ENCODE measurements around the gene MZT2A. TPM values are rescaled to one million over a fixed set of nuclear protein-coding genes. Genes with fewer than 3 reads are reported as not detected.
"Not testable (repeated sequence)": the region's sequence is repeated elsewhere in the genome, so short reads cannot be mapped to it uniquely, and the experiment has no call there.

MZT2A gene
- total RNA-seq, 3 donors from 2014 or later (not counting 1 experiment from before 2014, with no cell fraction given) = 37.7 to 47.0 (median 42.5) TPM

DNA sequence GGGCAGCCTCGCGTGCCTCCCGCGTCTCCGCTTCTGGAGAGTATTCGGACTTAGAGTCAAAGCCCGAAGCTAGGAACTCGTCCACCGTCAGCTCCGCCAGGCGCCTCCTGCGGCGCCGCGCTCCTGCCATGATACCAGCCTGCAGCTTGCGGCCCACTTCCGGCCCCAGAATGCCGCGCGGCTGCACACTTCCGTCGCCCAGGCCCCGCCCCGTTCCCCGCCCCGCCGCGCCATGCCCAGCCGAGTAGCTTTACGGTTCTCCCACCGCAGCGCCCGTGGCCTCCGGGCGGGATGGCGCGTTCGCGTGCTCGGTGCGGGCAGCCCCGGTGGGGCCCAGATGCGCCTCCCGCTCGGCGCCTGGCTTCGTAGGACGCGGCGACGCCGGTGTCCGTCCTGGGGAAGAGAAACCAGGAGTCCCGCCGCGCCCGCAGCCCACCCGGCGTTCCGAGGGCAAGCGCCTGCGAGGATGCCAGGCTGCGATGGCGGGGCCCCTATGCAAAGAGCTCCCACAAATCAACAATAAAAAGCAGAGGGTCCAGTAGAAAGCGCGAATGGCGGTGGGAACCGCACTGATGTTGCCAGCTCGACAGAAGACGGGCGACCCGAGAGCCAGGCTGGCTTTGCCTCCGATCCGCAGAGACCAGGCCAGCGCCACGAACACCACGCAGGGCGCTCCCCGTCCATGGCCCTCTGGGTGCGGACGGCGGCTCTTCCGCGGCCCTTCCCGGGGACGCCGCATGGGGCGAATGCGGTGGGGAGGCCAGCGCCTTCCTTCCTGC, 47.3 kb downstream of the MZT2A start:
- H3K36me3 Mint-ChIP-seq; DNase-seq; ATAC-seq; H3K4me3 ChIP-seq (ENCODE audit: low read length); H3K27ac Mint-ChIP-seq; H3K4me3 Mint-ChIP-seq; H3K9me3 Mint-ChIP-seq; H3K27me3 ChIP-seq (ENCODE audit: control insufficient read depth, insufficient read depth, low read length); H3K4me1 Mint-ChIP-seq; H3K9me3 ChIP-seq (ENCODE audit: control insufficient read depth, insufficient read depth, low read length); H3K4me1 ChIP-seq (ENCODE audit: control insufficient read depth, insufficient read depth, low read length); H3K36me3 ChIP-seq (ENCODE audit: control insufficient read depth, insufficient read depth, low read length); H3K27ac ChIP-seq (ENCODE audit: low read length); intact Hi-C loops (cut with micrococcal nuclease): not testable (repeated sequence)
- WGBS (ENCODE audit: insufficient coverage) = 91% methylated on average over 86 of the region's 90 CpGs
- H3K27me3 Mint-ChIP-seq (ENCODE audit: low read depth in 2 of 2) = peaks cover 9 to 13% of the 10 kb centered on the region in 2 donors

DNA sequence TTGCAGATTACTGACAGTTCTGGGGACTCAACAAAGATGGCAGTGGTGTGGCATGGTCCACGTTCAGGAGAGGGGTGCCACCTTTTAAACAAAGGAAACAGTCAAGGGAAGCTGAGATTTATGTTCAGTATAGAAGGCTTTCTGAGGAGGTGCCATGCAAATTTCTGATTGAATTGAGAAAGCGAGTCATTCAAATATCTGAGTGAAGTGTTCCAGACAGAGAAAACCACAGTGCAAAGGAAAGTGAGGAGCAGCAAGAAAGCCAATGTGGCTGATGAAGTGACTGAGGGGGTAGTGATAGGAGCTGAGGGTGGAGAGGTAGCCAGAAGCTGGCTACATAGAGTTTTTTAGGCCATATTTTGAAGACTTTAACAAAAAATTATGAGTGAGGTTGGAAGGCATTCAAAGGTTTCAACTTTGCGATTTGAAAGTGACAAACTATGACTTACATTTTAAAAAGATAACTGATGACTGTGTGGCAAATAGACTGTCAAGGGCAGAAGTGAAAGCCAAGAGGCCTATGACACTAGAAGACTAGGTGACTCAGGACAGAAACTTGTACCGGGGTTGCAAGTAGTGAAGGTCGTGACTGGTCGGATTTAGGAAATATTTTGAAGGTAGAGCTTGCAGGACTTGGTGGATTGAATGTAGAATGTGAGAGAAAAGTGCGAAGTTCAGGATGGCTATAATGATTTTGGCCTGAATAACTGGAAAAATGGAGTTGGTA, 51.3 kb downstream of the MZT2A start:
- 71% methylated on average over 7 of the region's 7 CpGs for WGBS (ENCODE audit: insufficient coverage)
- H3K36me3 Mint-ChIP-seq; H3K9me3 Mint-ChIP-seq; H3K4me3 ChIP-seq (ENCODE audit: low read length); H3K27ac Mint-ChIP-seq; ATAC-seq; H3K9me3 ChIP-seq (ENCODE audit: control insufficient read depth, insufficient read depth, low read length); H3K4me1 ChIP-seq (ENCODE audit: control insufficient read depth, insufficient read depth, low read length); H3K27ac ChIP-seq (ENCODE audit: low read length); intact Hi-C loops (cut with micrococcal nuclease); DNase-seq; H3K4me1 Mint-ChIP-seq; H3K36me3 ChIP-seq (ENCODE audit: control insufficient read depth, insufficient read depth, low read length); H3K27me3 ChIP-seq (ENCODE audit: control insufficient read depth, insufficient read depth, low read length); H3K4me3 Mint-ChIP-seq: not testable (repeated sequence)
- H3K27me3 Mint-ChIP-seq (ENCODE audit: low read depth in 2 of 2) = peaks cover 0 to 12% of the 10 kb centered on the region in 2 donors

Other genes with a start within 250 kb of the MZT2A start
- gene RAB6D, start 128.2 kb downstream of the MZT2A start, total RNA-seq = not detected
- gene TUBA3D, start 16.3 kb downstream of the MZT2A start, total RNA-seq = not detected
- gene CCDC74A, start 35.5 kb upstream of the MZT2A start, total RNA-seq = 1 to 10 TPM in 2 of 3 donors, under 1 TPM in 1; 0.95 to 1.5 (median 1.4) TPM

All from natural killer cell (primary cell).